Measurements from ENCODE around the gene SCAF4.
A peak's percentile ranks its signal among the peaks of the same experiment; 100 is the strongest.
"Not testable (repeated sequence)": the region's sequence is repeated elsewhere in the genome, so short reads cannot be mapped to it uniquely, and the experiment has no call there.

SCAF4 gene

GRCh38 chr21:31668651-31669491 is 63.0 kb downstream of the SCAF4 start:
- DNase-seq: no peak

GRCh38 chr21:31667639-31668038 is 64.3 kb downstream of the SCAF4 start:
- DNase-seq: no peak

GRCh38 chr21:31667132-31667531 is 64.8 kb downstream of the SCAF4 start:
- no peak for DNase-seq

GRCh38 chr21:31666445-31667010 is 65.4 kb downstream of the SCAF4 start:
- DNase-seq: no peak

- not testable (repeated sequence) for DNase-seq
These were observed 66.0 kb downstream of the SCAF4 start for GRCh38 chr21:31665869-31666268.

- DNase-seq: no peak
These were observed 66.5 kb downstream of the SCAF4 start for GRCh38 chr21:31665397-31665796.

- DNase-seq: no peak
These were observed 68.2 kb downstream of the SCAF4 start for GRCh38 chr21:31663584-31664249.

GRCh38 chr21:31660591-31660990 is 71.3 kb downstream of the SCAF4 start:
- DNase-seq: no peak

GRCh38 chr21:31660259-31660565 is 71.7 kb downstream of the SCAF4 start:
- peak; percentile 21 for DNase-seq

GRCh38 chr21:31659536-31660258 is 72.2 kb downstream of the SCAF4 start, which contains the start of gene SOD1:
Gene SOD1, plus strand, starts transcription at chr21:31659693. Its CDS starts 77 bp downstream, at chr21:31659770.
- peak; percentile 91 for DNase-seq

GRCh38 chr21:31659286-31659535 is 72.7 kb downstream of the SCAF4 start:
- DNase-seq: no peak

- no peak for DNase-seq
These were observed 73.9 kb downstream of the SCAF4 start for GRCh38 chr21:31658053-31658452.

GRCh38 chr21:31656199-31657095 is 75.5 kb downstream of the SCAF4 start:
- DNase-seq: no peak

GRCh38 chr21:31654821-31655580 is 76.9 kb downstream of the SCAF4 start:
- not testable (repeated sequence) for DNase-seq

- no peak for DNase-seq
These were observed 77.6 kb downstream of the SCAF4 start for GRCh38 chr21:31654340-31654739.

- not testable (repeated sequence) for DNase-seq
These were observed 80.4 kb downstream of the SCAF4 start for GRCh38 chr21:31651491-31651890.

GRCh38 chr21:31650930-31651329 is 81.0 kb downstream of the SCAF4 start:
- DNase-seq: no peak

- no peak for DNase-seq
These were observed 84.3 kb downstream of the SCAF4 start for GRCh38 chr21:31647650-31648049.

GRCh38 chr21:31644643-31645042 is 87.3 kb downstream of the SCAF4 start:
- DNase-seq: no peak

- no peak for DNase-seq
These were observed 90.4 kb downstream of the SCAF4 start for GRCh38 chr21:31641416-31641922.

GRCh38 chr21:31636874-31637273 is 95.0 kb downstream of the SCAF4 start:
- DNase-seq: no peak

- DNase-seq: no peak
These were observed 96.9 kb downstream of the SCAF4 start for GRCh38 chr21:31634993-31635392.

Measured in NCI-H2171 treated with DMSO at 0.1 percent for 48 hours (cell line).